PFSK-1 (cell line): ENCODE data around the gene TERT.

ENCODE experiments used
- FOXP2 ChIP-seq: optimal IDR thresholded peaks from 2 replicates; pipeline ENCODE3; 2011; ENCODE audit warnings: borderline replicate concordance, control low read depth, inconsistent platforms; ENCODE audit not compliant: insufficient read depth; ENCODE audit errors: extremely low read length, extremely low read depth
- POLR2AphosphoS5 ChIP-seq: IDR thresholded peaks from 2 replicates; pipeline ENCODE4 v1.6.1; 2012; ENCODE audit warnings: low read depth, mild to moderate bottlenecking, control low read depth, low read length, moderate library complexity
- SIN3A ChIP-seq: IDR thresholded peaks from 2 replicates; pipeline ENCODE4 v1.6.1; 2012; ENCODE audit warnings: mild to moderate bottlenecking, low read length, moderate library complexity, borderline replicate concordance; ENCODE audit not compliant: insufficient read depth
- TAF1 ChIP-seq: IDR thresholded peaks from 2 replicates; pipeline ENCODE4 v1.6.1; 2012; ENCODE audit warnings: low read length, control low read depth, borderline replicate concordance; ENCODE audit not compliant: insufficient read depth
- TF ChIP-seq, protein P1 (sequence below), 2 experiments: IDR thresholded peaks; 2 replicates each; pipeline versions ENCODE4 v1.6.1 to v1.8.0; 2011 to 2012; ENCODE audit warnings: low read depth in 2 of 2, low read length in 2 of 2, control low read depth in 1 of 2, inconsistent platforms in 1 of 2, mild to moderate bottlenecking in 1 of 2, moderate library complexity in 1 of 2; ENCODE audit not compliant: insufficient read depth in 1 of 2

Gene TERT

GRCh38 chr5:1213508-1214162, 81.2 kb downstream of the TERT start:
- TF ChIP-seq POLR2AphosphoS5, result no peak
- TF ChIP-seq TAF1, result no peak
- no peak for TF ChIP-seq FOXP2
- TF ChIP-seq, protein P1, sequence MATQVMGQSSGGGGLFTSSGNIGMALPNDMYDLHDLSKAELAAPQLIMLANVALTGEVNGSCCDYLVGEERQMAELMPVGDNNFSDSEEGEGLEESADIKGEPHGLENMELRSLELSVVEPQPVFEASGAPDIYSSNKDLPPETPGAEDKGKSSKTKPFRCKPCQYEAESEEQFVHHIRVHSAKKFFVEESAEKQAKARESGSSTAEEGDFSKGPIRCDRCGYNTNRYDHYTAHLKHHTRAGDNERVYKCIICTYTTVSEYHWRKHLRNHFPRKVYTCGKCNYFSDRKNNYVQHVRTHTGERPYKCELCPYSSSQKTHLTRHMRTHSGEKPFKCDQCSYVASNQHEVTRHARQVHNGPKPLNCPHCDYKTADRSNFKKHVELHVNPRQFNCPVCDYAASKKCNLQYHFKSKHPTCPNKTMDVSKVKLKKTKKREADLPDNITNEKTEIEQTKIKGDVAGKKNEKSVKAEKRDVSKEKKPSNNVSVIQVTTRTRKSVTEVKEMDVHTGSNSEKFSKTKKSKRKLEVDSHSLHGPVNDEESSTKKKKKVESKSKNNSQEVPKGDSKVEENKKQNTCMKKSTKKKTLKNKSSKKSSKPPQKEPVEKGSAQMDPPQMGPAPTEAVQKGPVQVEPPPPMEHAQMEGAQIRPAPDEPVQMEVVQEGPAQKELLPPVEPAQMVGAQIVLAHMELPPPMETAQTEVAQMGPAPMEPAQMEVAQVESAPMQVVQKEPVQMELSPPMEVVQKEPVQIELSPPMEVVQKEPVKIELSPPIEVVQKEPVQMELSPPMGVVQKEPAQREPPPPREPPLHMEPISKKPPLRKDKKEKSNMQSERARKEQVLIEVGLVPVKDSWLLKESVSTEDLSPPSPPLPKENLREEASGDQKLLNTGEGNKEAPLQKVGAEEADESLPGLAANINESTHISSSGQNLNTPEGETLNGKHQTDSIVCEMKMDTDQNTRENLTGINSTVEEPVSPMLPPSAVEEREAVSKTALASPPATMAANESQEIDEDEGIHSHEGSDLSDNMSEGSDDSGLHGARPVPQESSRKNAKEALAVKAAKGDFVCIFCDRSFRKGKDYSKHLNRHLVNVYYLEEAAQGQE (IDR thresholded peaks at IDR 0.05; ENCODE audit: insufficient read depth in 1 of 2, low read depth in 2 of 2, low read length in 2 of 2), result no peak
- no peak for TF ChIP-seq SIN3A

DNA sequence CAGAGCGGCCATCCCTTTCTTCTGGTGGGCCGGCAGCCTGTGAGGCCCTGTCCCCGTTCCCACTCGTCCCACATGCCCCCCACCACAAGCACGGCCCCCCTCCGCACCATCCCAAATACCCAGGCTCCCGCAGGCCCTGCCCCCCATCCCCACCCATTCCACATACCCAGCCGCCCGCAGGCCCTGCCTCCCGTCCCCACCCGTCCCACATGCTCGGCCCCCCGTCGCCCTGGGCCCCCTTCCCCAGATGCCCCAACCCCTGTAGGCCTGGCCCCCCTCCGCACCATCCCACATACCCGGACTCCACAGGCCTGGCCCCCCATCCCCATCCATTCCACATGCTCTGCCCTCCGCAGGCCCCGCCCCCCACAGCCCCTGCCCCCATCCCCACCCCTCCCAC, 82.0 kb downstream of the TERT start:
- TF ChIP-seq, protein P1 (IDR thresholded peaks at IDR 0.05; ENCODE audit: insufficient read depth in 1 of 2, low read depth in 2 of 2, low read length in 2 of 2), result no peak
- TF ChIP-seq POLR2AphosphoS5 (no peak), FOXP2 (no peak), SIN3A (no peak), TAF1 (no peak)

GRCh38 chr5:1212271-1212670, 82.6 kb downstream of the TERT start:
- TF ChIP-seq POLR2AphosphoS5, result no peak
- TF ChIP-seq, protein P1 (IDR thresholded peaks at IDR 0.05; ENCODE audit: insufficient read depth in 1 of 2, low read depth in 2 of 2, low read length in 2 of 2), result no peak
- TF ChIP-seq FOXP2, result no peak
- TF ChIP-seq SIN3A, result no peak
- TF ChIP-seq TAF1, result no peak

DNA sequence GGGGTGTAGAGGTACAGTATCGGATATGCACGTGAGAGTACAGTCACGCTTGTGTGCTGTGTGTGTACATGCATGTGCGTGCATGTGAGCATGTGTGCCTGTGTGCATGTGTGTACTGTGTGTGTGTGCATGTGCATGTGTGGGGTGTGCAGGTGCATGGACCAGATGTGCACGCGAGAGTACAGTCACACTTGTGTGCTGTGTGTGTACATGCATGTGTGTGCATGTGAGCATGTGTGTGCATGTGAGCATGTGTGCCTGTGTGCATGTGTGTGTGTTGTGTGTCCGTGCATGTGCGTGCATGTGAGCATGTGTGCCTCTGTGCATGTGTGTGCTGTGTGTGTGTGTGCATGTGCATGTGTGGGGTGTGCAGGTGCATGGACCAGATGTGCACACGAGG, 83.2 kb downstream of the TERT start:
- TF ChIP-seq FOXP2 (no peak), POLR2AphosphoS5 (no peak), TAF1 (no peak), SIN3A (no peak)
- TF ChIP-seq, protein P1 (IDR thresholded peaks at IDR 0.05; ENCODE audit: insufficient read depth in 1 of 2, low read depth in 2 of 2, low read length in 2 of 2), result no peak
